Measurements from ENCODE around the gene BHMT. TPM values are rescaled to one million over a fixed set of nuclear protein-coding genes. Genes with fewer than 3 reads are reported as not detected.

The BHMT gene
- total RNA-seq, 1 experiment from 2014 or later = 0.72 TPM

DNA sequence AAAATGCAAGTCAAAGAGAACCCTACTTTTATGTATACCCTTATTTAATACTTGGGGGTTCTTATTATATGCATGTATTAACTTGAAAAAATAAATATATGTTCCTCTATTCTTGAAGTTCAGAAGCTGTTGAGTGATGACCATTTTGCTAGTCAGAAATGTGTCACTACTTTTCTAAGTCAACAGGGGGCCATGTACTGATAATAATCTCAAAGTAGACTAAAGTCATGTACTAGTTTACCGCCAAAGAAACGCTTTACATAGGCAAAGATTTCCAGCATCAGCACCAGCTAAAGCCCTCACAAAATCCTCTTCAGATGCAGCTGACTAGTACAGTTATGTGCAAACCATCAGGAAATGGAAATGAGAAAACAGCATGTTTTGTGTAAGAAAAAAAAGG, 5.7 kb upstream of the BHMT start:
- Histone ChIP-seq H3K9ac (ENCODE audit: extremely low read depth, insufficient read length, low read length) (no peak overlapping the region), H3K4me1 (ENCODE audit: insufficient read depth, low read length) (no peaks in the 10 kb centered on the region), H2BK5ac (ENCODE audit: insufficient read length, low read length) (no peak overlapping the region), H4K91ac (ENCODE audit: insufficient read length, low read depth, low read length) (no peak overlapping the region), H4K5ac (ENCODE audit: insufficient read length, low read depth, low read length) (no peak overlapping the region), H3K27me3 (ENCODE audit: insufficient read depth, low read length) (no peaks in the 10 kb centered on the region), H3K4me2 (ENCODE audit: insufficient read depth, insufficient read length, low read length) (no peak overlapping the region), H3K18ac (ENCODE audit: insufficient read length, low read depth, low read length) (no peak overlapping the region), H2AK5ac (ENCODE audit: insufficient read length, low read length) (no peak overlapping the region), H3K27ac (ENCODE audit: insufficient read length, low read depth, low read length) (no peak overlapping the region), H3K9me3 (ENCODE audit: control insufficient read depth, low read depth, low read length) (no peaks in the 10 kb centered on the region), H2BK12ac (ENCODE audit: insufficient read length, low read depth, low read length) (no peak overlapping the region), H3K23me2 (ENCODE audit: insufficient read length, low read depth, low read length, poor library complexity, severe bottlenecking) (no peaks in the 10 kb centered on the region), H3T11ph (ENCODE audit: low read length) (no peak overlapping the region), H3K79me2 (ENCODE audit: insufficient read depth, low read length) (no peaks in the 10 kb centered on the region), H3K14ac (ENCODE audit: insufficient read depth, low read length) (no peak overlapping the region), H3K23ac (ENCODE audit: insufficient read length, low read depth, low read length) (no peak overlapping the region), H2BK20ac (ENCODE audit: low read depth, low read length, poor library complexity, severe bottlenecking) (no peak overlapping the region), H3K4ac (ENCODE audit: low read depth, low read length) (no peak overlapping the region), H3K56ac (ENCODE audit: insufficient read length, low read depth, low read length) (no peak overlapping the region), H4K8ac (replicated peaks; ENCODE audit: insufficient read length, low read depth, low read length) (no peak overlapping the region), H4K20me1 (ENCODE audit: control insufficient read depth, insufficient read depth, insufficient read length) (no peaks in the 10 kb centered on the region), H2AFZ (ENCODE audit: low read length) (no peak overlapping the region), H3K79me1 (ENCODE audit: insufficient read depth, low read depth, low read length, poor library complexity, severe bottlenecking) (no peaks in the 10 kb centered on the region), H2BK120ac (ENCODE audit: low read depth, low read length, poor library complexity, severe bottlenecking) (no peak overlapping the region), H2BK15ac (ENCODE audit: low read depth, low read length) (no peak overlapping the region)
- Mint-ChIP-seq H3K27ac (no peak overlapping the region), H3K36me3 (ENCODE audit: insufficient read depth in 1 of 3, low read depth in 3 of 3) (peaks cover 5 to 11% (median 7%) of the 10 kb centered on the region in 3 experiments; a peak in 6 of 7 replicates), H3K27me3 (ENCODE audit: low read depth) (peaks cover 13% of the 10 kb centered on the region), H3K4me1 (no peaks in the 10 kb centered on the region), H3K9me3 (peaks cover 7% of the 10 kb centered on the region in 2 experiments), H3K4me3 (no peak overlapping the region)
- TF ChIP-seq, protein P1, sequence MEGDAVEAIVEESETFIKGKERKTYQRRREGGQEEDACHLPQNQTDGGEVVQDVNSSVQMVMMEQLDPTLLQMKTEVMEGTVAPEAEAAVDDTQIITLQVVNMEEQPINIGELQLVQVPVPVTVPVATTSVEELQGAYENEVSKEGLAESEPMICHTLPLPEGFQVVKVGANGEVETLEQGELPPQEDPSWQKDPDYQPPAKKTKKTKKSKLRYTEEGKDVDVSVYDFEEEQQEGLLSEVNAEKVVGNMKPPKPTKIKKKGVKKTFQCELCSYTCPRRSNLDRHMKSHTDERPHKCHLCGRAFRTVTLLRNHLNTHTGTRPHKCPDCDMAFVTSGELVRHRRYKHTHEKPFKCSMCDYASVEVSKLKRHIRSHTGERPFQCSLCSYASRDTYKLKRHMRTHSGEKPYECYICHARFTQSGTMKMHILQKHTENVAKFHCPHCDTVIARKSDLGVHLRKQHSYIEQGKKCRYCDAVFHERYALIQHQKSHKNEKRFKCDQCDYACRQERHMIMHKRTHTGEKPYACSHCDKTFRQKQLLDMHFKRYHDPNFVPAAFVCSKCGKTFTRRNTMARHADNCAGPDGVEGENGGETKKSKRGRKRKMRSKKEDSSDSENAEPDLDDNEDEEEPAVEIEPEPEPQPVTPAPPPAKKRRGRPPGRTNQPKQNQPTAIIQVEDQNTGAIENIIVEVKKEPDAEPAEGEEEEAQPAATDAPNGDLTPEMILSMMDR (conservative IDR thresholded peaks at IDR 0.05) = no peak
- no CpG with 5 or more reads among the region's 2 CpGs for WGBS (ENCODE audit: extremely low coverage, insufficient read length, low lambda C conversion rate)
- no peak for DNase-seq
